Measurements from ENCODE around the gene GIPC1. TPM values are rescaled to one million over a fixed set of nuclear protein-coding genes. Genes with fewer than 3 reads are reported as not detected.

The GIPC1 gene
- total and polyA plus RNA-seq, 9 of the 15 experiments (the other 6 are each of a cell fraction or from before 2014, with no cell fraction given), result 0.49 to 54.7 (median 24.8) TPM

DNA sequence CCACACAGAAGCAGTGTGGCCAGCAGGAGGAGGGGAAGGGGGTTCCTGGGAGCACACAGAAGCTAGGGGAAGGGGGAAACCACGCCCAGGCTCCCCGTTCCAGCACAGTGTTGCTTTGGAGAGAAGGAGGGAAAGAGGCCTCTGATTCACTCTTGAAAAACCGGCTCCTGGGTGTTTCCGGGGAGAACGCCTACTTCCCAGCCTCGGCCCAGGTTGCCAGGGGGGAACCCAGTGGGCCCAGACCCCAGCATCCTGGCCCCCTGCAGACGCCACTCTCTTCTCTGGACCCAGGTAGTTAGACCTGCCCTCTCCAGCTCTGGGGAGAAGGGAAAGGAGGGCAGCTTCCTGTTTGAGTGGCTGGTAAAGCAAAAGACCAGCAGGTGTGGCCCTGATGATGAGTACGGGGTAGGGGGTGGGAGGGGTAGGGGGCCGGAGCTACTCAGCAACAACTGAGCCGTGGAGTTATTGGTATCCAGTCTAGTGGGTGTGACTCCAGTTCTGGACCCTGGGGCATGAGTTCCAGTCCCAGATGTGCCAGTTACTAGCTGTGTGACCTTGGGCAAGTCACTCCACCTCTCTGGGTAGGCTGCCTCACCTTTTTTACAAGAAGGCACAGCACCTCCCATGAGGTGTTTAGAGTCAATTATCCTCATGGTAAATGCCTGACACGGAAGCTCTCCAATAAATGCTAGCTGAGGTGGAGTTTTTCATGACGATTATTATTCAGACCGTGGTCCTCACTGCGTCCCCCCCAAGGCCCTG, 836 bp downstream of the GIPC1 start (continued):
- TF ChIP-seq PHTF2 (CRISPR knock-in tag; IDR thresholded peaks at IDR 0.05) (no peak), RBM14 (IDR thresholded peaks at IDR 0.05; ENCODE audit: borderline replicate concordance, insufficient read depth, low read depth, low read length) (no peak), ZNF408 (CRISPR knock-in tag; IDR thresholded peaks at IDR 0.05; ENCODE audit: low read depth) (no peak), U2AF1 (optimal IDR thresholded peaks at IDR 0.05; ENCODE audit: low read depth, low read length) (no peak), RBM25 (IDR thresholded peaks at IDR 0.05; ENCODE audit: low read depth, low read length, severe bottlenecking) (peak; percentile 48), KDM1A (IDR thresholded peaks at IDR 0.05) (0 out of 4 replicates have a peak, but pooled peaks have one; percentile 25 to 33), TCF7L2 (IDR thresholded peaks at IDR 0.05; ENCODE audit: low read depth, low read length) (no peak), CBX1 (IDR thresholded peaks at IDR 0.05; ENCODE audit: low read depth) (no peak)
- TF ChIP-seq, protein P1, sequence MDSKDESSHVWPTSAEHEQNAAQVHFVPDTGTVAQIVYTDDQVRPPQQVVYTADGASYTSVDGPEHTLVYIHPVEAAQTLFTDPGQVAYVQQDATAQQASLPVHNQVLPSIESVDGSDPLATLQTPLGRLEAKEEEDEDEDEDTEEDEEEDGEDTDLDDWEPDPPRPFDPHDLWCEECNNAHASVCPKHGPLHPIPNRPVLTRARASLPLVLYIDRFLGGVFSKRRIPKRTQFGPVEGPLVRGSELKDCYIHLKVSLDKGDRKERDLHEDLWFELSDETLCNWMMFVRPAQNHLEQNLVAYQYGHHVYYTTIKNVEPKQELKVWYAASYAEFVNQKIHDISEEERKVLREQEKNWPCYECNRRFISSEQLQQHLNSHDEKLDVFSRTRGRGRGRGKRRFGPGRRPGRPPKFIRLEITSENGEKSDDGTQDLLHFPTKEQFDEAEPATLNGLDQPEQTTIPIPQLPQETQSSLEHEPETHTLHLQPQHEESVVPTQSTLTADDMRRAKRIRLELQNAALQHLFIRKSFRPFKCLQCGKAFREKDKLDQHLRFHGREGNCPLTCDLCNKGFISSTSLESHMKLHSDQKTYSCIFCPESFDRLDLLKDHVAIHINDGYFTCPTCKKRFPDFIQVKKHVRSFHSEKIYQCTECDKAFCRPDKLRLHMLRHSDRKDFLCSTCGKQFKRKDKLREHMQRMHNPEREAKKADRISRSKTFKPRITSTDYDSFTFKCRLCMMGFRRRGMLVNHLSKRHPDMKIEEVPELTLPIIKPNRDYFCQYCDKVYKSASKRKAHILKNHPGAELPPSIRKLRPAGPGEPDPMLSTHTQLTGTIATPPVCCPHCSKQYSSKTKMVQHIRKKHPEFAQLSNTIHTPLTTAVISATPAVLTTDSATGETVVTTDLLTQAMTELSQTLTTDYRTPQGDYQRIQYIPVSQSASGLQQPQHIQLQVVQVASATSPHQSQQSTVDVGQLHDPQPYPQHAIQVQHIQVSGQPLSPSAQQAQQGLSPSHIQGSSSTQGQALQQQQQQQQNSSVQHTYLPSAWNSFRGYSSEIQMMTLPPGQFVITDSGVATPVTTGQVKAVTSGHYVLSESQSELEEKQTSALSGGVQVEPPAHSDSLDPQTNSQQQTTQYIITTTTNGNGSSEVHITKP (IDR thresholded peaks at IDR 0.05; ENCODE audit: partially characterized antibody), result peak; percentile 8
- TF ChIP-seq, protein P2, sequence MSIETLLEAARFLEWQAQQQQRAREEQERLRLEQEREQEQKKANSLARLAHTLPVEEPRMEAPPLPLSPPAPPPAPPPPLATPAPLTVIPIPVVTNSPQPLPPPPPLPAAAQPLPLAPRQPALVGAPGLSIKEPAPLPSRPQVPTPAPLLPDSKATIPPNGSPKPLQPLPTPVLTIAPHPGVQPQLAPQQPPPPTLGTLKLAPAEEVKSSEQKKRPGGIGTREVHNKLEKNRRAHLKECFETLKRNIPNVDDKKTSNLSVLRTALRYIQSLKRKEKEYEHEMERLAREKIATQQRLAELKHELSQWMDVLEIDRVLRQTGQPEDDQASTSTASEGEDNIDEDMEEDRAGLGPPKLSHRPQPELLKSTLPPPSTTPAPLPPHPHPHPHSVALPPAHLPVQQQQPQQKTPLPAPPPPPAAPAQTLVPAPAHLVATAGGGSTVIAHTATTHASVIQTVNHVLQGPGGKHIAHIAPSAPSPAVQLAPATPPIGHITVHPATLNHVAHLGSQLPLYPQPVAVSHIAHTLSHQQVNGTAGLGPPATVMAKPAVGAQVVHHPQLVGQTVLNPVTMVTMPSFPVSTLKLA (conservative IDR thresholded peaks at IDR 0.05), result no peak

Measured in K562 (cell line).